HG02610 (cell line): ENCODE data around the gene AADAC.
A peak's percentile ranks its signal among the peaks of the same experiment; 100 is the strongest.
"Not testable (repeated sequence)": the region's sequence is repeated elsewhere in the genome, so short reads cannot be mapped to it uniquely, and the experiment has no call there.

Experiments
- ATAC-seq: cut with Tn5 transposase; IDR thresholded peaks from one replicate; pipeline ENCODE4 v1.9.1; 2021; ENCODE audit warnings: mild to moderate bottlenecking, moderate library complexity; ENCODE audit not compliant: unreplicated experiment

Gene AADAC

GRCh38 chr3:151796105-151796680 is 17.7 kb upstream of the AADAC start:
- ATAC-seq: no peak

GRCh38 chr3:151798466-151798865 is 15.4 kb upstream of the AADAC start:
- no peak for ATAC-seq

GRCh38 chr3:151800431-151800830 is 13.5 kb upstream of the AADAC start:
- no peak for ATAC-seq

- ATAC-seq: no peak
Measured at GRCh38 chr3:151804267-151804666, 9.6 kb upstream of the AADAC start.

GRCh38 chr3:151806838-151807237 is 7.1 kb upstream of the AADAC start:
- ATAC-seq: no peak

GRCh38 chr3:151808926-151809325 is 5.0 kb upstream of the AADAC start:
- not testable (repeated sequence) for ATAC-seq

GRCh38 chr3:151811474-151811873 is 2.4 kb upstream of the AADAC start:
- no peak for ATAC-seq

- no peak for ATAC-seq
Measured at GRCh38 chr3:151814588-151814987, 672 bp downstream of the AADAC start.

GRCh38 chr3:151816091-151816604 is 2.2 kb downstream of the AADAC start:
- ATAC-seq: no peak

- no peak for ATAC-seq
Measured at GRCh38 chr3:151817473-151817872, 3.6 kb downstream of the AADAC start.

- ATAC-seq: no peak
Measured at GRCh38 chr3:151818361-151818760, 4.4 kb downstream of the AADAC start.

- no peak for ATAC-seq
Measured at GRCh38 chr3:151819910-151820309, 6.0 kb downstream of the AADAC start.

- no peak for ATAC-seq
Measured at GRCh38 chr3:151827816-151828215, 13.9 kb downstream of the AADAC start.

GRCh38 chr3:151835751-151836525 is 22.0 kb downstream of the AADAC start:
- no peak for ATAC-seq

GRCh38 chr3:151837057-151837456 is 23.1 kb downstream of the AADAC start:
- ATAC-seq: no peak

- peak; percentile 75 for ATAC-seq
Measured at GRCh38 chr3:151838574-151839312, 24.8 kb downstream of the AADAC start.

GRCh38 chr3:151839313-151839631 is 25.4 kb downstream of the AADAC start:
- no peak for ATAC-seq

- ATAC-seq: no peak
Measured at GRCh38 chr3:151841801-151842200, 27.9 kb downstream of the AADAC start.

GRCh38 chr3:151843275-151843674 is 29.4 kb downstream of the AADAC start:
- no peak for ATAC-seq

GRCh38 chr3:151845306-151845905 is 31.5 kb downstream of the AADAC start:
- ATAC-seq: no peak

GRCh38 chr3:151850065-151850464 is 36.1 kb downstream of the AADAC start:
- ATAC-seq: not testable (repeated sequence)
